GM03348 (cell line): Measurements from ENCODE around the gene RAB32.
"Not testable (repeated sequence)": the region's sequence is repeated elsewhere in the genome, so short reads cannot be mapped to it uniquely, and the experiment has no call there.

Experiments used
- DNase-seq: peaks from one replicate; pipeline ENCODE4 v3.0.0; 2012; ENCODE audit warnings: low spot score

RAB32 gene

DNA sequence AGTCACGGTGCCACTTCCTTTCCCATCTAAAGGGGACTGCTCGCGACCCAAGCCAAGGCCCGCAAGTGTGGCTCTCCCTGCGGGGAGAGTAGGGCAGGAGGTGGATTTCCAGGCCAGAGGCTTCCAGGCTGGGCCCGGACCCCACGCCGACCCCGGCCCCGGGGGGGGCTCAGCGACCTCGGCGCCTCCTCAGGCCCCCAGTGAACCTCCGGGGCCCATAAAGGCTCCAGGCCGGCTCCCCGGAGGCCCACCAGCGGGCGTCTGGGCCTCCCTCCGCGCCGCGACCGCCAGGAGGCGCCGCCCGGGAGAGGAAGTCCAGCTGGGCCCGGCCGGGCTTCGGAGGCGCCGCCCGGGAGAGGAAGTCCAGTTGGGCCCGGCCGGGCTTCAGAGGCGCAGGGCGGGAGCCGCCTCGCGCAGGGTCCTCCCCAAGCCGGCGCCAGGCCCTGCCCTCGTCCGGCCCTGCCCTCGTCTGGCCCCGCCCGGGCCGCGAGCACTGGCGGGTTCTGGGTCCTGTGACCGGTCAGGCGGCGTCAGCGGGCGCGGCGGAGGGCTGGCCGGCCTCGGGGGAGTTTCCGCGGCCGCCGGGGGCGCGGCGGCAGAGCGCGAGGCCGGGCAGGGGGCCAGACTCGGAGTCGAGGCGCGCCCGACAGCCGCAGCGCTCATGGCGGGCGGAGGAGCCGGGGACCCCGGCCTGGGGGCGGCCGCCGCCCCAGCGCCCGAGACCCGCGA lies at the start of gene RAB32:
Gene RAB32 (plus strand): TSS at position 623 of the 729 bp plus-strand sequence. CDS start 39 bp downstream, at position 662.
- peak; percentile 98 for DNase-seq

DNA sequence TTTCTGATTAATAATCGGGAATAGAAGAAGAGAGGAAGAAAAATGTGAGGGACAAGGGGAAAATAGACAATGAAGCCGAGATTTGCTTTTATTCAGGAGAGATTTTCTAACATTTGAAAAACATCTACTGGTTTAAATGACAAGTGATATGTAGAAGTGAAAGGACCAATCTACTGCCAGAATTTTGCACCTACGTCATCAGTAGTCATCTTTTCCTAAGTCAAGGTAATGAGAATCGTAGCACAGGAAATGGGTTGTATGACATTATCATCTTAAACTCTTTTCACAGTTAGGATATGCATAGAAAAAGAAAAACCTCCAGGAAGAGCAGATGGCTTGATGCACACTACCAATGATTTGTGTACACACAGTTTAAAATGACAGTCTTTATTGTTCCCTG lies 45.3 kb upstream of the RAB32 start:
- DNase-seq: no peak

- DNase-seq: no peak
Measured at GRCh38 chr6:146503096-146503495, 40.5 kb upstream of the RAB32 start.

GRCh38 chr6:146515212-146515611 lies 28.4 kb upstream of the RAB32 start:
- DNase-seq: no peak

DNA sequence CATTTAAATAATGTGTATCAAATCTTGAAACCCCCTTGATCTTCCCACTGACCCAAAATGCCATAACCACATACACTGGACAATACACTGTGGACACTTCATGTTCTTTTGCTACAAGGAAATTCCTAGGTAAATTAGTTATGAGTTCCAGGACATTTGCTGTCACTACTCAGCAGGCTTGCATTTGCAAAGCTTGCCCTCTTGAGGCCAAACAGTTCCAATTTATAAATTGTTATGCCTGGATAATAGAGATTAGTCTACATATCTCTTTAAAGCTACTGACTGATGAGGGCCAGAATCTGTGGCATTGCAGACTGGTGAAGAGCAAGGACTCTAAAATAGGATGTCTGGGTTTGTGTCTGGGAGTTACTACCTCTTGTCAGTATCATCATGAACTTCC lies 17.4 kb upstream of the RAB32 start:
- DNase-seq: peak; percentile 43

DNA sequence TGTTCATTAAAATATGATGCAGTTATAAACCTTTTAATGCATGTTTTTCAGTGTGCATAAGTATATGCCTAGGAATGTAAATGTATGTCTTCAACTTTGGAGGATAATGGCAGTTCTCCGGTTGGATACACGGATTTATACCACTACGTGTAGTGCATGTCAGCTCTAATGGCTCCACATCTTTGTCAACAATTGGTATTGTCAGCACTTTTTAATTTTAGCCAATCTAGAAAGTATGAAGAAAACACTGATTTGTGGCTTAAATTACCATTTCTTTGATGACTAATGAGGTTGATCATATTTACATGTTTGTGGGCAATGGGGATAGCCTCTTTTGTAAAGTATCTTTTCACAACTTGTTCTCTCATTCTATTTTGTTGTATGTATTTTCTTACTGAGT lies 10.9 kb upstream of the RAB32 start:
- no peak for DNase-seq

DNA sequence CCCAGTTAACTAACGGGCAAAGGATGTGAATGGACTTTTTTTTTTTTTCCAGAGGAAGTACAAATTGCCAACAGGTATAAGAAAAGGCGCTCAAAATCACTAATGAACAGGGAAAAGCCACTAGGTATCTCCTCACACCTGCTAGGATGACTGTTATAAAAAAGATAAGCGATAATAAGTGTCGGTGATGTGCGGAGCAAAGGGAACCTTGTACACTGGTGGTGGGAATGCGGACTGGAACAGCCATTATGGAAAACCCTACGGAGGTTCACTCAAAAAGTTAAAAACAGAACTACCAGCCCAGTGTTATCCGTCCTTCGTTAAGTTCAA lies 787 bp upstream of the RAB32 start:
- DNase-seq: no peak

GRCh38 chr6:146543940-146544615 lies 445 bp downstream of the RAB32 start:
- DNase-seq: peak; percentile 53

DNA sequence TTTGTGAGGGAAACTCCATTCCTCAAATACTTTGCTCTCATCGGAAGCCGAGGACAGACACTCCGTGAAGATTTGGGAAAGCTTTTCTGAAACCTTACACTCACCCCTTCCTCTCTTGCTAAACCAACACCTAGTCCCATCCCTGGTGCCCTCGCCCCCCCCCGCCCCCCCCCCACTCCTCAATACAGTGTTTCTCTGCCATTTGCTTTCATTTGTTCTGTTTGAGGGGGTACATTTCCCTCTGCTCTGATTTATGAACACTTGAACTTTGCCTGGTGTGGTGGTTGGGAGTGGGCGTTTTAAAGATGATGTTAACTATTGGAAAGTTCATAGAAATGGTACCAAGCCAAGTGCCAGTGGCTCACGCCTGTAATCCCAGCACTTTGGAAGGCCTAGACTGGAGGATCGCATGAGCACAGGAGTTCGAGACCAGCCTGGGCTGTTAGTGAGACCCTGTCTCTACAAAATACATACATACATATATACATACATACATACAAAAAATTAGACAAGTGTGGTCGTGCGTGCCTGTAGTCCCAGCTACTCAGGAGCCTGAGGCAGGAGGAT lies 1.1 kb downstream of the RAB32 start:
- DNase-seq: peak; percentile 42

- DNase-seq: peak; percentile 36
Measured at GRCh38 chr6:146545581-146545980, 1.9 kb downstream of the RAB32 start.

GRCh38 chr6:146546443-146547043 lies 2.9 kb downstream of the RAB32 start:
- peak; percentile 77 for DNase-seq

DNA sequence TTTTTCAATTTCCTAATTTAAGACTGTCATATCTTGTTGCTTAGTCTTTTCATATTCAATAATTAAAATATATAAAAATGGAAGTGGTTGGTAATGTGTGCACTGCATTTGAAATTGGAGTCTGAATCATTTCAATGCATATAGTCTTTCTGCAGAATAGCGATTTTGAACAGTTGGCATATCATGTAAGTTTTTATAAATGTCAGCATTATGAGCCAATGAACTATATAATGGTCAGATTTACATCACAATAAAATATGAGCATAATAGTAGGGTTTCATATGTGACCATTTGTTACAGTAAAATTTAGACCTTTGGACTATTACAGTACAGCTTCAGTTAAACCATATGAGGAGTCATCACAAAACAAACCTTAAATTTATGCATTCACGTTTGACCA lies 4.3 kb downstream of the RAB32 start:
- DNase-seq: no peak

- no peak for DNase-seq
Measured at GRCh38 chr6:146548898-146549374, 5.3 kb downstream of the RAB32 start.

GRCh38 chr6:146550911-146551310 lies 7.3 kb downstream of the RAB32 start:
- peak; percentile 9 for DNase-seq

DNA sequence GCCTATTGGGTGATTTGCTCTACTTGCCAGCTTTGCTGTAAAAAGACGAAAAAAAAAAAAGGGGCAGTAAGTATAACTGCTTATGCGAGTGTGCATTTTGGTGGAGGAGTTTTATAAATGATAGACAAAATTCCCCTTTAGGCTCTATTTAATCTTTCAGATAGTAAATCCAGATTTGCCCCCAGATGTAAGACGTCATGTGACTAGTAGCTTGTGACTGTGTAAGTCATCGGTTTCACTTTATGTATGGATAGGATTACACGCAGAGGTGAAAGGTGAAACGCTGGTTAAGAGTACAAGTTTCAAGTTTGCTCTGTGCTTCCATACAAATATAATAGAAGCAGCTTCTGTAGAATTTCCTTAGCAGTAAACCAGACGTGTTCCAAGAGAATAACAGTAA lies 7.9 kb downstream of the RAB32 start:
- no peak for DNase-seq

DNA sequence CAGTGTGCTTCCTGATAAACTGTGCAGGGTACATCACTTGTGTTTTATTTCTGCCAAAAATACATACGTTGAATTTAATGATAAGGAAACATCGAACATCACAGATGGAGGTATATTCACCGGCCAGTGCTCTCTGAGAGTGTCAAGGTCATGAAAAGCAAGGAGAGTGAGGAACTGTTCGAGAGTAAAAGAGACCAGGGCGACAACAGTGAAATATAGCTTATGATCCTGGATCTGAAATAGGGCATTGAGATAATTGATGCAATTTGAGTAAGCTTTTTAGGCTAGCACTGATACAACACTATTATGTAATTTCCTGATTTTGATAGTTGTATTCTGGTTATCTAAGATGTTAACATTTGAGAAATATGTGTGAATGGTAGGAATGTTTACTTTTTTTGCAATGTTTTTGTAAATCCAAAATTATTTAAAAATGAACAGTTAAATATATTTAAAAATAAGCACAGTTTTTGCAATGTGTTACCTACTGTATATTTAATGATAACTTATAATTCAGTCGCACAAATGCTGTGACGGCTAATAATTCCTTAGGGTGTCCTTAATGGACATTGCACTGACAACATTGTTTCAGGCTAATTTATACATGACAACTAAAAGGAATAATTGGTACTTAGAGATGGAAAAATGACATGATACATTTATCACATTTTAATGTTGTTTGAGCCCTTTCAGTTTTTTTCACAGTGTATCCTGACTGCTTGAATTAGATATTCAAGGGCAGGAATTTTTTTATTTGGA lies 9.9 kb downstream of the RAB32 start:
- no peak for DNase-seq

- DNase-seq: no peak
Measured at GRCh38 chr6:146560607-146561006, 17.0 kb downstream of the RAB32 start.

DNA sequence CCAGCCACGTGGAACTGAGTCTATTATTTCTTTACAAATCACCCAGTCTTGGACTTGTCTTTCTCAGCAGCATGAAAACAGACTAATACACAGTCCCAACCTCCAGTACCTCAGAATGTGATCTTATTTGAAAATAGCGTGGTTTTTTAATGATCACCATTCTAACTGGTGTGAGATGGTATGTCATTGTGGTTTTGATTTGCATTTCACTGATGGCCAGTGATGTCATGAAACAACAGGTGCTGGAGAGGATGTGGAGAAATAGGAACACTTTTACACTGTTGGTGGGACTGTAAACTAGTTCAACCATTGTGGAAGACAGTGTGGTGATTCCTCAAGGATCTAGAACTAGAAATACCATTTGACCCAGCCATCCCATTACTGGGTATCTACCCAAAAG lies 23.0 kb downstream of the RAB32 start:
- DNase-seq: not testable (repeated sequence)

DNA sequence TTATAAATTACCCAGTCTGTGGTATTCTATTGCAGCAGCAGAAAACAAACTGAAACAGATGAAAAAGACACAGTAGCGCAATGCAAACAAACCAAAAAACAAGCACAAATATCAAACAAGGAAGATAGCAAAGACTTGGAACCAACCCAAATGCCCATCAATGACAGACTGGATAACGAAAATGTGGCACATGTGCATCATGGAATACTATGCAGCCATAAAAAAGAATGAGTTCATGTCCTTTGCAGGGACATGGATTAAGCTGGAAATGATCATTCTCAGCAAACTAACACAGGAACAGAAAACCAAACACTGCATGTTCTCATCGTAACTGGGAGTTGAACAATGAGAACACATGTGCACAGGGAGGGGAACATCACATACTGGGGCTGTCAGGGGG lies 25.0 kb downstream of the RAB32 start:
- not testable (repeated sequence) for DNase-seq

DNA sequence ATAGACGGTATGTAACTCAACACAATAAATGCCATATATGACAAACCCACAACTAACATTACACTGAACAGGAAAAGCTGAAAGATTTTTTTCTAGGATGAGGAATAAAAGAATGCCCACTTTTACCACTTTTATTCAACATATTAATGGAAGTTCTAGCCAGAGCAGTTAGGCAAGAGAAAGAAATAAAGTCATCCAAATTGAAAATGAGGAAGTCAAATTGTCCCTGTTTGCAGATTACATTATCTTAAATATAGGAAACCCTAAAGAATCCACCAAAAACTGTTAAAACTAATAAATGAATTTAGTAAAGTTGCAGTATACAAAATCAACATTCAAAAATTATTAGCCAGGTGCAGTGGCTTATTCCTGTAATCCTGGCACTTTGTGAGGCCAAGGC lies 30.6 kb downstream of the RAB32 start:
- no peak for DNase-seq

DNA sequence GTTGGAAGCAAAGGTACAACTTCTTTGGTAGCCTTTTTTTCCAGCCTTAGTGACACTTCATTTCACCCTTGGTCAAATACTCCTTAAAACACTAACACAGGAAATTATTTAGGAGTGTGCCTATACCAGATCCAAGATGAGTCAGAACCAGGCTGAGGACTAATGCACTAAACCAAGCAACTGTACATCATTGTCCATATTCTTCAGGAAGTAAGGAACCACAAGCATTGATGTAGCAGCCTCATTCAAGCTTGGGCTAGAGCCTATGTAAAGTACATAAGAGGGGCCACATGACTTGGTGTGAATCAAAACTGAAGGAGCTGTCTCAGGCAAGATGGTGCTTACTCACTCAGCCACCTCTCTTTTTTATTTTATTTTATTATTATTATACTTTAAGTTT lies 34.4 kb downstream of the RAB32 start:
- no peak for DNase-seq

- no peak for DNase-seq
Measured at GRCh38 chr6:146581968-146582367, 38.3 kb downstream of the RAB32 start.
